Measurements from ENCODE around the gene PDIA2. TPM values are rescaled to one million over a fixed set of nuclear protein-coding genes. Genes with fewer than 3 reads are reported as not detected.
"Not testable (repeated sequence)": the region's sequence is repeated elsewhere in the genome, so short reads cannot be mapped to it uniquely, and the experiment has no call there.

Gene PDIA2
- total and polyA plus RNA-seq, 5 donors from 2014 or later = not detected

- peaks cover 37% of the 10 kb centered on the region for H3K4me1 ChIP-seq (ENCODE audit: control insufficient read depth, insufficient read depth, low read length, poor library complexity, severe bottlenecking)
- Mint-ChIP-seq H3K4me1 (peaks cover 4 to 81% (median 37%) of the 10 kb centered on the region in 4 donors), H3K36me3 (peaks cover 10% of the 10 kb centered on the region), H3K9me3 (no peaks in the 10 kb centered on the region), H3K4me3 (peak overlapping the region in 3 of 4 donors; percentile 49 to 63 (median 55)), H3K27ac (peak overlapping the region in 2 of 3 donors; percentile 89 to 95), H3K27me3 (no peaks in the 10 kb centered on the region)
- H3K27ac ChIP-seq (ENCODE audit: insufficient read depth, low read length, poor library complexity, severe bottlenecking) = no peak overlapping the region
- no peak overlapping the region for H3K4me3 ChIP-seq (ENCODE audit: low read depth, low read length)
- DNase-seq (no peak), ATAC-seq (ENCODE audit: low read depth in 2 of 2) (no peak)
- no peaks in the 10 kb centered on the region for H3K27me3 ChIP-seq (ENCODE audit: control insufficient read depth, insufficient read depth, low read length)
- peaks cover 13% of the 10 kb centered on the region for H3K36me3 ChIP-seq (ENCODE audit: control insufficient read depth, insufficient read depth, low read length)
- H3K9me3 ChIP-seq (ENCODE audit: control insufficient read depth in 2 of 2, low read length in 2 of 2) = no peaks in the 10 kb centered on the region
Measured at GRCh38 chr16:322476-323143, 39.6 kb downstream of the PDIA2 start.

DNA sequence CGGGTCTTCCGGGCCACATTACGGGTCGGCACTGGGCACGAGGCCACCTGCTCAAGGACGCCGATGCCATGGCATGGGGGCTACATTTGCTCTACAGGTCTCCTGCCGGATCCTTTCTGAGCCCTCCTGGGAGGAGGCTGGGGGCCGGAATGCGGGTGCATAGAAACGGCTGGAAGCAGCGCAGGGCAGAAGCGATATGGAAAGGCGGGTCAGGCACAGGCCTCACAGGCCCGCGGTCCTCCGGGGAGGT lies 41.2 kb downstream of the PDIA2 start:
- no peaks in the 10 kb centered on the region for H3K27me3 ChIP-seq (ENCODE audit: control insufficient read depth, insufficient read depth, low read length)
- peaks cover 39% of the 10 kb centered on the region for H3K4me1 ChIP-seq (ENCODE audit: control insufficient read depth, insufficient read depth, low read length, poor library complexity, severe bottlenecking)
- no peak for DNase-seq
- H3K9me3 ChIP-seq (ENCODE audit: control insufficient read depth in 2 of 2, low read length in 2 of 2) = no peaks in the 10 kb centered on the region
- no peak for ATAC-seq (ENCODE audit: low read depth in 2 of 2)
- H3K36me3 ChIP-seq (ENCODE audit: control insufficient read depth, insufficient read depth, low read length) = peaks cover 4% of the 10 kb centered on the region
- Mint-ChIP-seq H3K4me3 (peak overlapping the region in 3 of 4 donors; percentile 35 to 80 (median 70)), H3K27ac (peak overlapping the region; percentile 66 to 96 (median 95)), H3K4me1 (peaks cover 4 to 74% (median 35%) of the 10 kb centered on the region in 4 donors), H3K9me3 (no peaks in the 10 kb centered on the region), H3K36me3 (peaks cover 8% of the 10 kb centered on the region), H3K27me3 (no peaks in the 10 kb centered on the region)
- peak overlapping the region; percentile 40 for H3K4me3 ChIP-seq (ENCODE audit: low read depth, low read length)
- H3K27ac ChIP-seq (ENCODE audit: insufficient read depth, low read length, poor library complexity, severe bottlenecking) = peak overlapping the region; percentile 85

GRCh38 chr16:324451-325334 lies 41.7 kb downstream of the PDIA2 start:
- no peaks in the 10 kb centered on the region for H3K27me3 Mint-ChIP-seq
- Histone ChIP-seq H3K4me3 (ENCODE audit: low read depth, low read length) (peak overlapping the region; percentile 40), H3K27ac (ENCODE audit: insufficient read depth, low read length, poor library complexity, severe bottlenecking) (peak overlapping the region; percentile 85), H3K36me3 (ENCODE audit: control insufficient read depth, insufficient read depth, low read length) (no peaks in the 10 kb centered on the region), H3K4me1 (ENCODE audit: control insufficient read depth, insufficient read depth, low read length, poor library complexity, severe bottlenecking) (peaks cover 39% of the 10 kb centered on the region), H3K9me3 (ENCODE audit: control insufficient read depth in 2 of 2, low read length in 2 of 2) (no peaks in the 10 kb centered on the region), H3K27me3 (ENCODE audit: control insufficient read depth, insufficient read depth, low read length) (no peaks in the 10 kb centered on the region)
- peaks cover 6% of the 10 kb centered on the region for H3K36me3 Mint-ChIP-seq
- no peaks in the 10 kb centered on the region for H3K9me3 Mint-ChIP-seq
- peak overlapping the region; percentile 70 to 86 (median 82) for H3K4me3 Mint-ChIP-seq
- DNase-seq = peak; percentile 70 to 87 (median 82)
- peak overlapping the region; percentile 88 to 96 (median 95) for H3K27ac Mint-ChIP-seq
- H3K4me1 Mint-ChIP-seq = peaks cover 4 to 73% (median 34%) of the 10 kb centered on the region in 4 donors
- ATAC-seq (ENCODE audit: low read depth in 2 of 2) = peak; percentile 76 to 77

DNA sequence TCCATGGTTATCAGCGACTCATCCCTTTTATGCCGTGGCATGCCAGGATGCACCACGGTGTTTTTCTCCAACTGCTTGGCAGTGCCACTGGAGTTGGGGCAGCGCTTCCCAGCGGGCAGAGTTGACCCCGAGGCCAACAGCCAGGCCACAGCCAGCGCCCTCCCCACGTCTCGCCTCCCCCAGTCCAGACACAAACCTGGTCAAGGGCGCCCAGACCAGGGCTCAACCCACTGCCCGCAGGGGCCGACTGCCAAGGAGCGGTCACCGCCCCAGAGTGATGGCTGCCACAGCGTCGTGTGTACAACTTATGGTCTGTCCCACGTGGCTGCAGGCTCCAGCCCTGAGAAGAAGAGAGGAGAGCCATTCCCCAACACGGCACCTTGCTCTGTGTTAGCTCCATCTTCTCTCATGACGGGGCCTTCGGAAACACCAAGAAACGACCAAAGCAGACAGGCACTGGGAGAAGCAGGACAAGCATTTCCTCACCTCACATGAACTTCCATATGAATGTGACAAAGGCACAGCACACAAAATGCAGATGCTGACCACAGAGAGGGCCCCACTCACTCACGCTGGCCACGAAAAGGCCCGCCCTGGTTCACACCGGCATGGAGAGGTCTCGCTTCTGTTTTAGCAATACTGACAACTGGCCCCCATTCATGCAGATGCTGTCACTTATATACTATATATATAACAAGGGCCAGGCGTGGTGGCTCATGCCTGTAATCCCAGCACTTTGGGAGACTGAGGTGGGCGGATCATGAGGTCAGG lies 42.6 kb downstream of the PDIA2 start:
- Histone ChIP-seq H3K4me3 (ENCODE audit: low read depth, low read length) (peak overlapping the region; percentile 24), H3K9me3 (ENCODE audit: control insufficient read depth in 2 of 2, low read length in 2 of 2) (no peaks in the 10 kb centered on the region), H3K27ac (ENCODE audit: insufficient read depth, low read length, poor library complexity, severe bottlenecking) (peak overlapping the region; percentile 85), H3K4me1 (ENCODE audit: control insufficient read depth, insufficient read depth, low read length, poor library complexity, severe bottlenecking) (peaks cover 44% of the 10 kb centered on the region), H3K27me3 (ENCODE audit: control insufficient read depth, insufficient read depth, low read length) (no peaks in the 10 kb centered on the region), H3K36me3 (ENCODE audit: control insufficient read depth, insufficient read depth, low read length) (no peaks in the 10 kb centered on the region)
- ATAC-seq (ENCODE audit: low read depth in 2 of 2) (no peak), DNase-seq (no peak)
- Mint-ChIP-seq H3K36me3 (no peaks in the 10 kb centered on the region), H3K27ac (peak overlapping the region; percentile 88 to 96 (median 95)), H3K4me1 (peaks cover 4 to 73% (median 32%) of the 10 kb centered on the region in 4 donors), H3K9me3 (no peaks in the 10 kb centered on the region), H3K27me3 (no peaks in the 10 kb centered on the region), H3K4me3 (peak overlapping the region; percentile 70 to 86 (median 82))

GRCh38 chr16:330741-331140 lies 47.8 kb downstream of the PDIA2 start:
- peaks cover 3% of the 10 kb centered on the region for H3K36me3 ChIP-seq (ENCODE audit: control insufficient read depth, insufficient read depth, low read length)
- no peak for ATAC-seq (ENCODE audit: low read depth in 2 of 2)
- H3K27ac Mint-ChIP-seq = no peak overlapping the region
- peaks cover 12 to 72% (median 36%) of the 10 kb centered on the region in 4 donors for H3K4me1 Mint-ChIP-seq
- no peaks in the 10 kb centered on the region for H3K27me3 ChIP-seq (ENCODE audit: control insufficient read depth, insufficient read depth, low read length)
- H3K36me3 Mint-ChIP-seq = no peaks in the 10 kb centered on the region
- H3K27ac ChIP-seq (ENCODE audit: insufficient read depth, low read length, poor library complexity, severe bottlenecking) = no peak overlapping the region
- no peaks in the 10 kb centered on the region for H3K9me3 Mint-ChIP-seq
- no peak for DNase-seq
- no peak overlapping the region for H3K4me3 ChIP-seq (ENCODE audit: low read depth, low read length)
- H3K9me3 ChIP-seq (ENCODE audit: control insufficient read depth in 2 of 2, low read length in 2 of 2) = no peaks in the 10 kb centered on the region
- H3K4me3 Mint-ChIP-seq = peak overlapping the region in 1 of 4 donors; percentile 44
- H3K4me1 ChIP-seq (ENCODE audit: control insufficient read depth, insufficient read depth, low read length, poor library complexity, severe bottlenecking) = peaks cover 29% of the 10 kb centered on the region
- no peaks in the 10 kb centered on the region for H3K27me3 Mint-ChIP-seq

DNA sequence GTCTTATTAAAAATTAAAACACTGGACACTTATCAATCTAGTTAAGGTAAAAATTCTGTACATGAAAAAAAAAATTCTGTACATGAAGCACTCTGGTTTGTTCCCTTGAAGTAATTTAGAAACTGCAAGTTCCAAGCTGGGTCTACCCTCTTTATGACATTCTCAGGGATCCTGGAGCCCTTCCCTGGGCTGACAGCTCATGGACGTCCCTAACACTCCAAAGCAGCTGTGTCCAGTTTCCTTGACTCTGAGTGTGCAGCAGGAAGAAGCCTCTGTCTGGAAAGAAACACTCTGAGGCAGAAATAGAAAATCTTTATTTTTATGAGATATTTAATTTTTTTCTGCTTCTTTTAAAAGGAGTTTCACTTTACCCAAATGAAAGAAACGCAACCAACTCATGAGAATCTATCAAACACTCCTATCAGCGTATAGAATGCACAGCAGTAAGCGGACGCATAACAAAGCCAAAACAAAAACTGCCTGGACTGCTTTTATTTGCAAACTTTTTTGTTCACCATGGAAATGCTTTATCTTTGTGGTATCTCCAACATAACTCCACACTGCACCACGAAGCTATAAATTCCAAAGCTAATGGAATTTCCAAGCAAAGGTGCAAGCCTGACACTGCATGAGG lies 48.3 kb downstream of the PDIA2 start:
- H3K36me3 Mint-ChIP-seq; H3K27ac ChIP-seq (ENCODE audit: insufficient read depth, low read length, poor library complexity, severe bottlenecking); H3K27me3 ChIP-seq (ENCODE audit: control insufficient read depth, insufficient read depth, low read length); DNase-seq; H3K9me3 Mint-ChIP-seq; H3K36me3 ChIP-seq (ENCODE audit: control insufficient read depth, insufficient read depth, low read length); ATAC-seq (ENCODE audit: low read depth in 2 of 2); H3K4me3 Mint-ChIP-seq; H3K27me3 Mint-ChIP-seq; H3K27ac Mint-ChIP-seq; H3K4me3 ChIP-seq (ENCODE audit: low read depth, low read length); H3K9me3 ChIP-seq (ENCODE audit: control insufficient read depth in 2 of 2, low read length in 2 of 2): not testable (repeated sequence)
- H3K4me1 Mint-ChIP-seq = peaks cover 11 to 73% (median 39%) of the 10 kb centered on the region in 4 donors
- H3K4me1 ChIP-seq (ENCODE audit: control insufficient read depth, insufficient read depth, low read length, poor library complexity, severe bottlenecking) = peaks cover 25% of the 10 kb centered on the region

GRCh38 chr16:333406-334094 lies 50.6 kb downstream of the PDIA2 start:
- Histone ChIP-seq H3K36me3 (ENCODE audit: control insufficient read depth, insufficient read depth, low read length) (peaks cover 3% of the 10 kb centered on the region), H3K27ac (ENCODE audit: insufficient read depth, low read length, poor library complexity, severe bottlenecking) (no peak overlapping the region), H3K27me3 (ENCODE audit: control insufficient read depth, insufficient read depth, low read length) (no peaks in the 10 kb centered on the region), H3K9me3 (ENCODE audit: control insufficient read depth in 2 of 2, low read length in 2 of 2) (no peaks in the 10 kb centered on the region), H3K4me1 (ENCODE audit: control insufficient read depth, insufficient read depth, low read length, poor library complexity, severe bottlenecking) (peaks cover 22% of the 10 kb centered on the region), H3K4me3 (ENCODE audit: low read depth, low read length) (no peak overlapping the region)
- ATAC-seq (ENCODE audit: low read depth in 2 of 2) = no peak
- Mint-ChIP-seq H3K9me3 (no peaks in the 10 kb centered on the region), H3K27me3 (no peaks in the 10 kb centered on the region), H3K4me3 (no peak overlapping the region), H3K4me1 (peaks cover 11 to 71% (median 35%) of the 10 kb centered on the region in 4 donors), H3K36me3 (no peaks in the 10 kb centered on the region), H3K27ac (peak overlapping the region in 1 of 3 donors; percentile 10)
- DNase-seq = no peak

All from CD4-positive, CD25-positive, alpha-beta regulatory T cell (primary cell).